HEK293T (cell line): ENCODE measurements around the gene GPHN.

Source experiments
- BHLHE40 ChIP-seq: fragments of 450-650 bp; IDR thresholded peaks from 2 replicates; pipeline ENCODE4 v1.6.1; 2016; ENCODE audit warnings: mild to moderate bottlenecking, moderate library complexity, borderline replicate concordance
- CTBP1 ChIP-seq: fragments of 450-650 bp; IDR thresholded peaks from 2 replicates; pipeline ENCODE4 v1.6.1; 2016; ENCODE audit warnings: borderline replicate concordance
- ELF4 ChIP-seq: fragments of 450-650 bp; IDR thresholded peaks from 2 replicates; pipeline ENCODE4 v1.6.1; 2017; ENCODE audit warnings: antibody characterized with exemption
- FOXM1 ChIP-seq: fragments of 450-650 bp; IDR thresholded peaks from 2 replicates; pipeline ENCODE4 v1.6.1; 2017; ENCODE audit warnings: mild to moderate bottlenecking, borderline replicate concordance
- NFRKB ChIP-seq: fragments of 450-650 bp; IDR thresholded peaks from 2 replicates; pipeline ENCODE4 v1.6.1; 2016; ENCODE audit warnings: mild to moderate bottlenecking, moderate library complexity
- PKNOX1 ChIP-seq: fragments of 450-650 bp; IDR thresholded peaks from 2 replicates; pipeline ENCODE4 v1.6.1; 2016
- SP1 ChIP-seq: fragments of 450-650 bp; IDR thresholded peaks from 2 replicates; pipeline ENCODE4 v1.6.1; 2017
- SUZ12 ChIP-seq: fragments of 450-650 bp; IDR thresholded peaks from 2 replicates; pipeline ENCODE4 v1.6.1; 2016; ENCODE audit warnings: mild to moderate bottlenecking
- TARDBP ChIP-seq: fragments of 450-650 bp; IDR thresholded peaks from 2 replicates; pipeline ENCODE4 v1.6.1; 2016
- ZNF384 ChIP-seq: fragments of 450-650 bp; IDR thresholded peaks from 2 replicates; pipeline ENCODE4 v1.6.1; 2016

GRCh38 chr14:67137744-67138371, 629.9 kb downstream of the GPHN start:
- no peak for TF ChIP-seq BHLHE40
- no peak for TF ChIP-seq PKNOX1
- TF ChIP-seq NFRKB: no peak
- TF ChIP-seq CTBP1: no peak
- no peak for TF ChIP-seq FOXM1
- no peak for TF ChIP-seq SP1
- no peak for TF ChIP-seq SUZ12
- TF ChIP-seq ELF4: no peak
- TF ChIP-seq TARDBP: no peak
- TF ChIP-seq ZNF384: no peak
